Neural crest cell (in vitro differentiated cells): ENCODE measurements around the gene EIF4G3. TPM values are rescaled to one million over a fixed set of nuclear protein-coding genes. Genes with fewer than 3 reads are reported as not detected.

ENCODE experiments used
- DNase-seq: peaks from one replicate; pipeline ENCODE4 v3.0.0; 2021; ENCODE audit warnings: low read depth, mixed read lengths, low spot score
- H3K27ac Mint-ChIP-seq: one replicate; pipeline ENCODE4 v1.8.0; 2021; ENCODE audit warnings: mild to moderate bottlenecking, mixed read lengths; ENCODE audit not compliant: unreplicated experiment
- H3K27me3 Mint-ChIP-seq: 2 replicates; pipeline ENCODE4 v1.8.0; 2021; ENCODE audit warnings: low read depth, mild to moderate bottlenecking, mixed read lengths
- H3K36me3 Mint-ChIP-seq: 2 replicates; pipeline ENCODE4 v1.8.0; 2021; ENCODE audit warnings: low read depth, mild to moderate bottlenecking, mixed read lengths
- H3K4me1 Mint-ChIP-seq: 2 replicates; pipeline ENCODE4 v1.8.0; 2021; ENCODE audit warnings: mixed read lengths
- H3K4me3 Mint-ChIP-seq: one replicate; pipeline ENCODE4 v1.8.0; 2021; ENCODE audit warnings: mild to moderate bottlenecking, mixed read lengths
- H3K9me3 Mint-ChIP-seq: 2 replicates; pipeline ENCODE4 v1.8.0; 2021; ENCODE audit warnings: mixed read lengths
- CTCF ChIP-seq: fragments of 200-600 bp; sonication (generic); conservative IDR thresholded peaks from 2 replicates; pipeline ENCODE4 v1.5.0; 2021; ENCODE audit warnings: antibody characterized with exemption, mild to moderate bottlenecking
- total RNA-seq: library from RNA; stranded (reverse); gene quantifications from 2 replicates; pipeline ENCODE4 v1.2.1, GENCODE V29; 2021

EIF4G3 gene
- total RNA-seq, 1 donor from 2014 or later, result 97.5 TPM

GRCh38 chr1:21048462-21048861 lies 128.2 kb downstream of the EIF4G3 start:
- Mint-ChIP-seq H3K36me3 (peaks cover 23% of the 10 kb centered on the region), H3K9me3 (no peaks in the 10 kb centered on the region), H3K4me3 (no peak overlapping the region), H3K4me1 (no peaks in the 10 kb centered on the region), H3K27ac (no peak overlapping the region), H3K27me3 (no peaks in the 10 kb centered on the region)
- no peak for DNase-seq
- no peak for TF ChIP-seq CTCF

GRCh38 chr1:21046132-21046531 lies 130.6 kb downstream of the EIF4G3 start:
- Mint-ChIP-seq H3K9me3 (no peaks in the 10 kb centered on the region), H3K4me3 (no peak overlapping the region), H3K4me1 (no peaks in the 10 kb centered on the region), H3K27me3 (no peaks in the 10 kb centered on the region), H3K36me3 (peaks cover 18% of the 10 kb centered on the region), H3K27ac (no peak overlapping the region)
- no peak for DNase-seq
- TF ChIP-seq CTCF, result no peak

GRCh38 chr1:21045351-21045750 lies 131.3 kb downstream of the EIF4G3 start:
- Mint-ChIP-seq H3K27me3 (no peaks in the 10 kb centered on the region), H3K36me3 (peaks cover 16% of the 10 kb centered on the region), H3K4me1 (peaks cover 1% of the 10 kb centered on the region), H3K4me3 (no peak overlapping the region), H3K9me3 (no peaks in the 10 kb centered on the region), H3K27ac (no peak overlapping the region)
- no peak for TF ChIP-seq CTCF
- no peak for DNase-seq

- Mint-ChIP-seq H3K4me1 (peaks cover 15% of the 10 kb centered on the region), H3K9me3 (no peaks in the 10 kb centered on the region), H3K4me3 (no peak overlapping the region), H3K36me3 (peaks cover 7% of the 10 kb centered on the region), H3K27me3 (no peaks in the 10 kb centered on the region), H3K27ac (peak overlapping the region; percentile 31)
- DNase-seq, result no peak
- no peak for TF ChIP-seq CTCF
Observed at GRCh38 chr1:21042929-21043605, 133.6 kb downstream of the EIF4G3 start.

- peaks cover 24% of the 10 kb centered on the region for H3K4me1 Mint-ChIP-seq
- H3K4me3 Mint-ChIP-seq, result no peak overlapping the region
- TF ChIP-seq CTCF, result no peak
- no peaks in the 10 kb centered on the region for H3K9me3 Mint-ChIP-seq
- H3K36me3 Mint-ChIP-seq, result peaks cover 9% of the 10 kb centered on the region
- no peaks in the 10 kb centered on the region for H3K27me3 Mint-ChIP-seq
- H3K27ac Mint-ChIP-seq, result no peak overlapping the region
- DNase-seq, result no peak
Observed at GRCh38 chr1:21041541-21041940, 135.2 kb downstream of the EIF4G3 start.
